SU-DHL-6 (cell line): ENCODE results near the gene TBX20.
"Not testable (repeated sequence)": the region's sequence is repeated elsewhere in the genome, so short reads cannot be mapped to it uniquely, and the experiment has no call there.

Experiments used
- H2AFZ ChIP-seq: fragments of 200-600 bp; sonication (generic); 2 replicates; pipeline ENCODE4 v1.6.1; 2014; ENCODE audit warnings: low read depth, mild to moderate bottlenecking, moderate library complexity, mixed read lengths, antibody characterized with exemption, low read length; ENCODE audit not compliant: severe bottlenecking
- H3F3A ChIP-seq: fragments of 200-600 bp; shearing (Covaris generic); 2 replicates; pipeline ENCODE4 v1.6.0; 2016; ENCODE audit warnings: antibody characterized with exemption, mild to moderate bottlenecking; ENCODE audit not compliant: insufficient read depth
- H3K27ac ChIP-seq: fragments of 200-600 bp; sonication (generic); 2 replicates; pipeline ENCODE4 v1.5.1; 2016; ENCODE audit warnings: low read depth, mild to moderate bottlenecking, low read length, moderate library complexity, mixed read lengths
- H3K27me3 ChIP-seq: fragments of 200-600 bp; sonication (generic), shearing (Covaris generic); 2 replicates; pipeline ENCODE4 v1.6.0; 2014; ENCODE audit warnings: mild to moderate bottlenecking, low read length
- H3K36me3 ChIP-seq: fragments of 200-600 bp; sonication (generic); 2 replicates; pipeline ENCODE4 v1.6.1; 2014; ENCODE audit warnings: mild to moderate bottlenecking, low read length, mixed read lengths
- H3K4me2 ChIP-seq: fragments of 300-600, 200-600 bp; shearing (Covaris generic), sonication (generic); 2 replicates; pipeline ENCODE4 v1.6.0; 2014; ENCODE audit warnings: low read length, low read depth, mild to moderate bottlenecking; ENCODE audit not compliant: poor library complexity, severe bottlenecking
- H3K4me3 ChIP-seq: fragments of 200-600 bp; sonication (generic); 2 replicates; pipeline ENCODE4 v1.5.1; 2014; ENCODE audit warnings: antibody characterized with exemption, low read length, mild to moderate bottlenecking, mixed read lengths; ENCODE audit not compliant: insufficient read depth, poor library complexity, severe bottlenecking
- H3K79me2 ChIP-seq: fragments of 200-600 bp; sonication (generic); 2 replicates; pipeline ENCODE4 v1.6.1; 2014; ENCODE audit warnings: mild to moderate bottlenecking, low read length, moderate library complexity; ENCODE audit not compliant: insufficient read depth
- H3K9ac ChIP-seq: fragments of 200-600 bp; sonication (generic); 2 replicates; pipeline ENCODE4 v1.7.0; 2014; ENCODE audit warnings: mild to moderate bottlenecking, low read length
- H3K9me2 ChIP-seq: fragments of 200-600 bp; sonication (generic); replicated peaks from 2 replicates; pipeline ENCODE4 v1.6.1; 2014; ENCODE audit warnings: low read length; ENCODE audit not compliant: insufficient read depth
- H3K9me3 ChIP-seq: fragments of 200-600 bp; sonication (generic); 2 replicates; pipeline ENCODE4 v1.6.1; 2014; ENCODE audit warnings: low read length, mixed read lengths; ENCODE audit not compliant: insufficient read depth
- H4K20me1 ChIP-seq: fragments of 200-600 bp; sonication (generic); 2 replicates; pipeline ENCODE4 v1.6.1; 2014; ENCODE audit warnings: low read depth, mild to moderate bottlenecking, antibody characterized with exemption, low read length, moderate library complexity, mixed read lengths
- EZH2phosphoT487 ChIP-seq: fragments of 200-600 bp; sonication (generic), shearing (Covaris generic); conservative IDR thresholded peaks from 2 replicates; pipeline ENCODE4 v1.6.1; 2018; ENCODE audit warnings: mild to moderate bottlenecking, antibody characterized with exemption, low read length, moderate library complexity, mixed read lengths
- TF ChIP-seq, protein P1 (sequence below): fragments of 200-600 bp; sonication (generic); IDR thresholded peaks from one replicate; pipeline ENCODE4 v1.5.1; 2017; ENCODE audit warnings: antibody characterized with exemption, mild to moderate bottlenecking, low read length, moderate library complexity; ENCODE audit not compliant: insufficient read depth, poor library complexity, severe bottlenecking

TBX20 gene

GRCh38 chr7:35232994-35233393, 20.9 kb downstream of the TBX20 start:
- Histone ChIP-seq H3K9ac (no peak overlapping the region), H3K27me3 (no peaks in the 10 kb centered on the region), H3K9me2 (no peaks in the 10 kb centered on the region), H3K36me3 (no peaks in the 10 kb centered on the region), H3K4me2 (no peak overlapping the region), H3K27ac (no peak overlapping the region), H3K4me3 (no peak overlapping the region), H3F3A (no peaks in the 10 kb centered on the region), H4K20me1 (no peaks in the 10 kb centered on the region), H2AFZ (no peak overlapping the region), H3K9me3 (no peaks in the 10 kb centered on the region), H3K79me2 (no peaks in the 10 kb centered on the region)
- TF ChIP-seq, protein P1, sequence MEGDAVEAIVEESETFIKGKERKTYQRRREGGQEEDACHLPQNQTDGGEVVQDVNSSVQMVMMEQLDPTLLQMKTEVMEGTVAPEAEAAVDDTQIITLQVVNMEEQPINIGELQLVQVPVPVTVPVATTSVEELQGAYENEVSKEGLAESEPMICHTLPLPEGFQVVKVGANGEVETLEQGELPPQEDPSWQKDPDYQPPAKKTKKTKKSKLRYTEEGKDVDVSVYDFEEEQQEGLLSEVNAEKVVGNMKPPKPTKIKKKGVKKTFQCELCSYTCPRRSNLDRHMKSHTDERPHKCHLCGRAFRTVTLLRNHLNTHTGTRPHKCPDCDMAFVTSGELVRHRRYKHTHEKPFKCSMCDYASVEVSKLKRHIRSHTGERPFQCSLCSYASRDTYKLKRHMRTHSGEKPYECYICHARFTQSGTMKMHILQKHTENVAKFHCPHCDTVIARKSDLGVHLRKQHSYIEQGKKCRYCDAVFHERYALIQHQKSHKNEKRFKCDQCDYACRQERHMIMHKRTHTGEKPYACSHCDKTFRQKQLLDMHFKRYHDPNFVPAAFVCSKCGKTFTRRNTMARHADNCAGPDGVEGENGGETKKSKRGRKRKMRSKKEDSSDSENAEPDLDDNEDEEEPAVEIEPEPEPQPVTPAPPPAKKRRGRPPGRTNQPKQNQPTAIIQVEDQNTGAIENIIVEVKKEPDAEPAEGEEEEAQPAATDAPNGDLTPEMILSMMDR: no peak
- no peak for TF ChIP-seq EZH2phosphoT487

DNA sequence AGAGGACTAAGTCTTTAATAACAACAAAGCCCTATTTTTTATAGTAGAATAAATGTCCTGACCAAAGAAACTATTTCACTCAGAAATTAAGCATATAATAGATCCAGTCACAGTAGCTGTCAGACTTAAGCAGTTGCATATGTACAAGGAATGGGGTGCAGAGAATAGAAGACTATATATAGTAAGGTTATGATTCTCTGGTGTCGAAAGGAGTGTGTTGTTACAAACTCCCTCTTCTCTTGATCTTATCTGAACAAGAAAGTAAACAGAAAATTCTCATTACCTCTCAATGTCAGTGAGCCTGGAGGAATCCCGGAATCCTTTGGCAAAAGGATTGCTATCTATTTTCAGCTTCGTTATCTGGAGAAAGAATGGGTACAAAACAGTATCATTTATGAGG, 22.7 kb downstream of the TBX20 start:
- H2AFZ ChIP-seq, H3K4me2 ChIP-seq, H3K27me3 ChIP-seq, H3K9me2 ChIP-seq, H3K27ac ChIP-seq, H3K4me3 ChIP-seq, H3K36me3 ChIP-seq, H4K20me1 ChIP-seq, H3F3A ChIP-seq, H3K9ac ChIP-seq, H3K9me3 ChIP-seq, H3K79me2 ChIP-seq: not testable (repeated sequence)

DNA sequence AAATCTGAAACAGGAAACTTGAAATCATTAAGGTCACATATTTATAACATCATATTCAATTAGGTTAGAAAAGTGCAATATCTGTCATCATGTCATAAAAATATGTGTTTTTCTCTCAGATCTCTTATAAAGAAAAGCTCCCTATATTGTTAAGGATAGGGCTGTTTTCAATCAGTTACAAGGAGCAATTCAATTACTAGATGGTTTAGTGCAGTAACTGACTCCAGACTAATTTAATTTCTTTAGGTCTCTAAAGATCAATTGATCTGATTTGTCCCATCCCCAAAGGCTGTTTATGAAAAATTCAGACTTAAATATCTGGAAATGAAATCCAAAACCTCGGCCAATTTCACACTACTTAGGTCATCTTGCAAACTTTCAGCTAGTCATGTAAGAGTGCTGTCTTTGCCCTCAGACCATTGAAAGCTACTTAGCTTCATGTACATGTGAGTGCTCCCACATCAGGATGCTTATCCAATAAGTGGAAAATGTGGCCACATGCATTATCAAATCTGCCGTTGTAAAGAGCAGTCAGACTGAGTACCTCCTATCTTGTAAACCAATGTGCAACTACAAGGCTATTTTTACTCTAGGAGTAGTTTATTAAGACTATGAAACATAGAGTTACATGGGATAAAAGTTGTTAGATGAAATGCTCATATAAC, 24.7 kb downstream of the TBX20 start:
- not testable (repeated sequence) for H3K4me2 ChIP-seq, H3F3A ChIP-seq, H3K4me3 ChIP-seq, H2AFZ ChIP-seq, H4K20me1 ChIP-seq, H3K9me2 ChIP-seq, H3K79me2 ChIP-seq, H3K27me3 ChIP-seq, H3K36me3 ChIP-seq, H3K27ac ChIP-seq, H3K9ac ChIP-seq, H3K9me3 ChIP-seq

DNA sequence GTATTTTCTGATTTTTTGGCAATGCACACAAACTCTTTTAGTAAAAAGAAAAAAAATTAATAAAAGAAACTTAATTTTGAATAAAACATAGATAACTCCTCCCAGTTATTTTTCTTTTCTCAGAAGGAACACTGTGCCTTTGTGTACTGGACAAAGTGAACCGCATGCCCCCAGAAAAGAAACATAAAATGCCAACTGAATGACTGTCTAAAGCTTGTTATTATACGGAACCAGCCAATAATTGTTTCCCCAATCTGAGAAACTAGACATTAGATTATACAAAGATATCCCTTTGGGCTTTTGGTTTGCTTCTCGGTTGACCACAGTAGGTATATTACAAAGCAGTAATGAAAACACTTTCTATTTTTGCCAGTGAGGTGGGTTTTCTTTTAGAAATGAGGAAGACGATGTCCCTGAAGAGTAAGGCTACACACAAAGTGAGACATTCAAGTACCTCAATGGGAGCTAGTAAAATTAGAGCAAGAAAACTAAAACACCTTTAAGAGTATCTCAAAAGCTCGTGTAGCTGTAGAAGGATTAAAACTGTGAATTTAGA, 25.3 kb downstream of the TBX20 start:
- H3F3A ChIP-seq, H3K36me3 ChIP-seq, H3K79me2 ChIP-seq, H3K9me3 ChIP-seq, H3K27me3 ChIP-seq, H3K9ac ChIP-seq, H3K27ac ChIP-seq, H3K4me3 ChIP-seq, H4K20me1 ChIP-seq, H3K9me2 ChIP-seq, H3K4me2 ChIP-seq, H2AFZ ChIP-seq: not testable (repeated sequence)

DNA sequence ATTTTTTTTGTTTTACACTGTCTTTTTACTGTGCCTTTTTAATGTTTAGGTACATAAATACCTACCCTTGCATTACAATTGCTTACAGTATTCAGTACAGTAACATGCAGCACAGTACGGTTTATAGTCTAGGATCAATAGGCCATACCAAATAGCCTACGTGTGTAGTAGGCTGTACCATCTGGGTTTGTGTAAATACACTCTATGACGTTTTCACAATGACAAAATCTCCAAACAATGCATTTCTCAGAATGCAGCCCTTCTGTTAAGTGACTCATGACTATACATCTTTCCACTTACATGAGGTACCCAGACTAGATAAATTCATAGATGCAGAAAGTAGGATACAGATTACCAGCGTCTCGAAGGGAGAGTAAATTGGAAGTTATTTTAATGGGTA, 26.5 kb downstream of the TBX20 start:
- H3K36me3 ChIP-seq, H3K9me3 ChIP-seq, H3K79me2 ChIP-seq, H3F3A ChIP-seq, H3K4me2 ChIP-seq, H3K9me2 ChIP-seq, H3K27me3 ChIP-seq, H4K20me1 ChIP-seq, H3K9ac ChIP-seq, H3K4me3 ChIP-seq, H3K27ac ChIP-seq, H2AFZ ChIP-seq: not testable (repeated sequence)

DNA sequence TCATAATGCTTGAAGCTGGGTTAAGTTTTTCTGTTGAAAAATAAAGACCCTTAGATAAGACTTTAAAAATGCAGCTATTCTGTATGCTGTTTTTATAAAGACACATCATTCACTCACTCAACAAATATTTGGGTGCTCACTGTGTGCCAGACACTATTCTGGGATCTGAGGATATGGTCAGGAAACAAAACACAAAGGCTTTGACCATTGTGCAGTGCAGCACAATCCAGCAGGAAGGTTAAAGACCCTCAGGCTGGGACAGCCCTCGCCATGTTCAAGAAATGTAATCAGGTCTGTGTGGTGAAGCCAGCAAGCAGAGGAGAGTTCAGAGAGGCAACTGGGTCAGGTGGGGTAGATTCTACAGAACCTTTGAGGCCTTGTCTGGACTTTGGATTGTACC, 31.5 kb downstream of the TBX20 start:
- not testable (repeated sequence) for H3K9me3 ChIP-seq, H3K4me3 ChIP-seq, H4K20me1 ChIP-seq, H3K79me2 ChIP-seq, H3K9me2 ChIP-seq, H3K4me2 ChIP-seq, H3K36me3 ChIP-seq, H3F3A ChIP-seq, H3K9ac ChIP-seq, H3K27ac ChIP-seq, H3K27me3 ChIP-seq, H2AFZ ChIP-seq

- H3K9me3 ChIP-seq, H3K36me3 ChIP-seq, H3K79me2 ChIP-seq, H4K20me1 ChIP-seq, H3K9ac ChIP-seq, H3F3A ChIP-seq, H2AFZ ChIP-seq, H3K4me2 ChIP-seq, H3K9me2 ChIP-seq, H3K4me3 ChIP-seq, H3K27ac ChIP-seq, H3K27me3 ChIP-seq: not testable (repeated sequence)
Observed at GRCh38 chr7:35220176-35220575, 33.7 kb downstream of the TBX20 start.
